HepG2 (cell line): ENCODE results near the gene PHEX. TPM values are rescaled to one million over a fixed set of nuclear protein-coding genes. Genes with fewer than 3 reads are reported as not detected.

Experiments used
- ATAC-seq: fragments of 200-7000 bp; cut with Tn5 transposase; 3 replicates; pipeline ENCODE4 v1.9.1; 2020; ENCODE audit warnings: mild to moderate bottlenecking, moderate library complexity
- BruUV-seq: library from RNA; stranded (reverse); fragments of 400-500 nt; replicated peaks from 2 replicates; lab custom pipeline; 2021; lab: Mats Ljungman, UMichigan
- CTCF ChIA-PET: fragments of 300-600 bp; formaldehyde crosslinking; extraction: SDS; loops from one replicate; lab custom pipeline; 2021; ENCODE audit warnings: low total read pairs, inconsistent platforms, low intra/inter-chr PET ratio; lab: Yijun Ruan, JAX
- POLR2A ChIA-PET: fragments of 350-600 bp; sonication (Branson Sonifier 250); formaldehyde crosslinking; loops from one replicate; lab custom pipeline; 2020; ENCODE audit warnings: antibody characterized with exemption, inconsistent platforms; lab: Yijun Ruan, JAX
- DNase-seq: peaks from one replicate; pipeline ENCODE4 v3.0.0-alpha.2; 2015; ENCODE audit warnings: low spot score
- FAIRE-seq: peaks from 3 replicates; lab custom pipeline; 2011; peaks lifted over from hg19 to GRCh38; lab: Jason Lieb, UNC
- H2AFZ ChIP-seq: one replicate; pipeline ENCODE4 v1.6.1; 2011; ENCODE audit warnings: low read length, inconsistent platforms
- H3K27ac ChIP-seq: fragments of 300-600 bp; 3 replicates; pipeline ENCODE4 v1.8.0; 2011; ENCODE audit warnings: mixed run types, mild to moderate bottlenecking, mixed read lengths, low read length, inconsistent platforms; ENCODE audit not compliant: insufficient read depth; ENCODE audit errors: extremely low read length
- H3K27me3 ChIP-seq, 2 experiments: fragments of 200-600 bp in 1 of 2; 2 replicates in 1 of 2; 3 replicates in 1 of 2; pipeline versions ENCODE4 v1.6.0 to v1.8.0; 2011; ENCODE audit warnings: low read length in 2 of 2, mild to moderate bottlenecking in 2 of 2, moderate library complexity in 2 of 2, inconsistent platforms in 1 of 2; ENCODE audit not compliant: insufficient read depth in 2 of 2, control insufficient read depth in 1 of 2
- H3K36me3 ChIP-seq, 2 experiments: fragments of 200-600 bp in 1 of 2; replicated peaks in 1 of 2; 2 replicates in 1 of 2; 3 replicates in 1 of 2; pipeline versions ENCODE4 v1.5.1 to v1.8.0; 2011; ENCODE audit warnings: low read length in 2 of 2, inconsistent platforms in 1 of 2; ENCODE audit not compliant: insufficient read depth in 2 of 2, control insufficient read depth in 1 of 2
- H3K4me1 ChIP-seq: 2 replicates; pipeline ENCODE4 v1.5.1; 2012; ENCODE audit warnings: low read length, inconsistent platforms; ENCODE audit not compliant: insufficient read depth
- H3K4me2 ChIP-seq: 2 replicates; pipeline ENCODE4 v1.6.0; 2011; ENCODE audit warnings: low read depth, low read length, inconsistent platforms
- H3K4me3 ChIP-seq, 3 experiments: fragments of 200-600 bp in 1 of 3; sonication (generic), shearing (Covaris generic) in 1 of 3; replicated peaks in 1 of 3; 2 replicates each; pipeline ENCODE4 v1.5.1; 2011 to 2016; ENCODE audit warnings: low read length in 3 of 3, inconsistent platforms in 2 of 3, low read depth in 2 of 3, mild to moderate bottlenecking in 2 of 3, control low read depth in 1 of 3, mixed read lengths in 1 of 3; ENCODE audit not compliant: insufficient read depth in 1 of 3
- H3K79me2 ChIP-seq: one replicate; pipeline ENCODE4 v1.6.1; 2011; ENCODE audit warnings: low read length, inconsistent platforms; ENCODE audit not compliant: insufficient read depth
- H3K9ac ChIP-seq: 2 replicates; pipeline ENCODE4 v1.6.0; 2011; ENCODE audit warnings: mild to moderate bottlenecking, low read depth, low read length, inconsistent platforms; ENCODE audit not compliant: insufficient read depth
- H3K9me3 ChIP-seq: 2 replicates; pipeline ENCODE4 v1.5.1; 2012; ENCODE audit warnings: mild to moderate bottlenecking, low read length
- H4K20me1 ChIP-seq: 2 replicates; pipeline ENCODE4 v1.6.0; 2011; ENCODE audit warnings: inconsistent platforms, mild to moderate bottlenecking, low read length, moderate library complexity; ENCODE audit not compliant: insufficient read depth
- ATRX ChIP-seq: sonication (generic); formaldehyde crosslinking; IDR thresholded peaks from 2 replicates; pipeline ENCODE4 v1.4.0; 2020; ENCODE audit warnings: missing genetic modification reagents, borderline replicate concordance
- CREM ChIP-seq, 2 experiments: sonication (generic) in 1 of 2; formaldehyde crosslinking in 1 of 2; IDR thresholded peaks; 2 replicates each; pipeline versions ENCODE4 v1.4.0 to v1.6.1; 2016 to 2020; ENCODE audit warnings: antibody characterized with exemption in 1 of 2, mild to moderate bottlenecking in 1 of 2, missing genetic modification reagents in 1 of 2
- DMAP1 ChIP-seq: IDR thresholded peaks from 2 replicates; pipeline ENCODE4 v1.6.1; 2016
- ETS1 ChIP-seq: sonication (generic); formaldehyde crosslinking; IDR thresholded peaks from 2 replicates; pipeline ENCODE4 v1.4.0; 2020; ENCODE audit warnings: missing genetic modification reagents
- GMEB2 ChIP-seq: IDR thresholded peaks from 2 replicates; pipeline ENCODE4 v1.6.1; 2016; ENCODE audit warnings: missing biosample characterization, missing genetic modification reagents, low read depth
- IKZF5 ChIP-seq: IDR thresholded peaks from 2 replicates; pipeline ENCODE4 v1.6.1; 2018; ENCODE audit warnings: missing genetic modification reagents, mild to moderate bottlenecking, missing compliant biosample characterization
- PPARG ChIP-seq: conservative IDR thresholded peaks from 2 replicates; pipeline ENCODE4 v1.6.1; 2016; ENCODE audit warnings: missing biosample characterization, missing genetic modification reagents
- SCMH1 ChIP-seq: sonication (generic); formaldehyde crosslinking; IDR thresholded peaks from 2 replicates; pipeline ENCODE4 v1.9.0; 2021; ENCODE audit warnings: missing genetic modification reagents, mild to moderate bottlenecking, borderline replicate concordance
- ZBTB8A ChIP-seq: sonication (generic); formaldehyde crosslinking; IDR thresholded peaks from 2 replicates; pipeline ENCODE4 v1.4.0; 2020; ENCODE audit warnings: mild to moderate bottlenecking, low read depth, missing genetic modification reagents, borderline replicate concordance
- ZFP1 ChIP-seq: IDR thresholded peaks from 2 replicates; pipeline ENCODE4 v1.6.1; 2016
- ZKSCAN8 ChIP-seq: IDR thresholded peaks from 2 replicates; pipeline ENCODE4 v1.6.1; 2016; ENCODE audit warnings: borderline replicate concordance, missing genetic modification reagents, missing compliant biosample characterization
- ZNF350 ChIP-seq: sonication (generic); formaldehyde crosslinking; IDR thresholded peaks from 2 replicates; pipeline ENCODE4 v1.4.0; 2020; ENCODE audit warnings: mild to moderate bottlenecking, low read depth, missing genetic modification reagents, borderline replicate concordance
- ZNF75D ChIP-seq: sonication (generic); formaldehyde crosslinking; IDR thresholded peaks from 2 replicates; pipeline ENCODE4 v1.8.1; 2023; ENCODE audit warnings: missing genetic modification reagents, mild to moderate bottlenecking, borderline replicate concordance
- ZNF768 ChIP-seq: sonication (generic); formaldehyde crosslinking; IDR thresholded peaks from 2 replicates; pipeline ENCODE4 v1.4.0; 2020; ENCODE audit warnings: missing genetic modification reagents
- ZNF770 ChIP-seq: sonication (generic); formaldehyde crosslinking; IDR thresholded peaks from 2 replicates; pipeline ENCODE4 v1.5.0; 2020; ENCODE audit warnings: mild to moderate bottlenecking, missing genetic modification reagents
- WGBS: methylation state at CpG from one replicate; pipeline ENCODE4 v1.1.6; 2017; ENCODE audit warnings: low lambda C conversion rate; 5-methylcytosine and 5-hydroxymethylcytosine counted together
- in situ Hi-C: cut with HindIII; loops from 2 replicates; pipeline ENCODE4 v1.10.0; 2017; ENCODE audit warnings: low pct_unique_long_range_greater_than_20kb; ENCODE audit not compliant: extremely low pct_ligation_motif_present
- intact Hi-C: fragments of 100-400 bp; cut with micrococcal nuclease; formaldehyde crosslinking; loops from one replicate; pipeline ENCODE4 v1.10.0; 2022; ENCODE audit not compliant: unreplicated experiment
- polyA plus RNA-seq, 8 experiments: library from polyadenylated mRNA; depleted of rRNA in 3 of 8; stranded (reverse) in 7 of 8; unstranded in 1 of 8; fragments of >200 nt; fragmentation: Illumina TruSeq in 4 of 8; extraction: Trizol in 4 of 8; gene quantifications; 2 replicates each; pipeline versions ENCODE4 v1.2.1 to v1.2.3, GENCODE V29; 2011 to 2016; ENCODE audit warnings: low read depth in 4 of 8, missing spikeins in 1 of 8, mixed read lengths in 1 of 8; ENCODE audit not compliant: insufficient read depth in 1 of 8
- total RNA-seq, 5 experiments: library from RNA; depleted of rRNA; stranded (reverse); fragments of >200 nt; fragmentation: Illumina TruSeq; extraction: Trizol; gene quantifications; 2 replicates each; pipeline ENCODE4 v1.2.3, GENCODE V29; 2016; ENCODE audit warnings: low read depth in 1 of 5

PHEX gene
- total and polyA plus RNA-seq, 2 of the 13 experiments (the other 11 are each of a cell fraction or from before 2014, with no cell fraction given): 0.01 to 0.27 TPM

- Histone ChIP-seq H3K9me3 (no peaks in the 10 kb centered on the region), H3K9ac (no peak overlapping the region), H3K36me3 (no peaks in the 10 kb centered on the region), H2AFZ (no peak overlapping the region), H3K79me2 (no peaks in the 10 kb centered on the region), H3K27me3 (no peaks in the 10 kb centered on the region), H4K20me1 (no peaks in the 10 kb centered on the region), H3K27ac (no peak overlapping the region), H3K4me3 (no peak overlapping the region), H3K4me1 (no peaks in the 10 kb centered on the region), H3K4me2 (no peak overlapping the region)
- intact Hi-C loops (no loop called here), in situ Hi-C loops (no loop called here)
- ATAC-seq: no peak
- FAIRE-seq: no peak
- WGBS: 97% methylated on average over 2 of the region's 2 CpGs
- POLR2A ChIA-PET: no interaction called here
- CTCF ChIA-PET: no interaction called here
- TF ChIP-seq ETS1 (CRISPR knock-in tag) (no peak), ZNF75D (CRISPR knock-in tag) (no peak), ZNF770 (CRISPR knock-in tag) (no peak), ZBTB8A (CRISPR knock-in tag) (no peak), PPARG (CRISPR knock-in tag) (no peak), ZKSCAN8 (CRISPR knock-in tag) (no peak), DMAP1 (CRISPR knock-in tag) (no peak), ZNF768 (CRISPR knock-in tag) (no peak), IKZF5 (no peak), SCMH1 (CRISPR knock-in tag) (no peak), CREM (IDR thresholded peaks at IDR 0.05) (no peak), CREM (CRISPR knock-in tag; IDR thresholded peaks at IDR 0.05) (no peak), ATRX (no peak), ZNF350 (CRISPR knock-in tag) (no peak), ZFP1 (CRISPR knock-in tag) (no peak), GMEB2 (CRISPR knock-in tag) (no peak)
- BruUV-seq: no TSS peak
- DNase-seq: no peak
These were observed 46.0 kb downstream of the PHEX start for GRCh38 chrX:22078117-22078516.
